A549 (cell line): ENCODE results near the gene ELMO3. TPM values are rescaled to one million over a fixed set of nuclear protein-coding genes. Genes with fewer than 3 reads are reported as not detected.

ENCODE experiments used
- ATAC-seq, 2 experiments: fragments of 200-7000 bp in 1 of 2; fragments of >200 bp in 1 of 2; cut with Nextera tagmentation in 1 of 2; cut with Tn5 transposase in 1 of 2; 3 replicates each; pipeline versions ENCODE4 v1.8.0 to v1.9.1; 2018 to 2020; ENCODE audit warnings: mild to moderate bottlenecking in 1 of 2, moderate library complexity in 1 of 2
- CTCF ChIA-PET: fragments of 300-600 bp; sonication (Branson Sonifier 250); formaldehyde crosslinking; extraction: SDS; loops from one replicate; lab custom pipeline; 2021; ENCODE audit warnings: antibody characterized with exemption, inconsistent platforms; lab: Yijun Ruan, JAX
- POLR2A ChIA-PET: fragments of 350-600 bp; formaldehyde crosslinking; extraction: SDS; loops from one replicate; lab custom pipeline; 2021; ENCODE audit warnings: antibody characterized with exemption, inconsistent platforms; lab: Yijun Ruan, JAX
- DNase-seq, 2 experiments: peaks; one replicate each; pipeline versions ENCODE4 v3.0.0 to v3.0.0-alpha.2; 2011 to 2016; ENCODE audit warnings: low read depth in 1 of 2, low spot score in 1 of 2
- FAIRE-seq: peaks from 2 replicates; lab custom pipeline; 2011; peaks lifted over from hg19 to GRCh38; lab: Jason Lieb, UNC
- H3K27ac ChIP-seq, 2 experiments: fragments of >200 bp; sonication (Bioruptor Twin); formaldehyde crosslinking; 3 replicates each; pipeline ENCODE4 v1.5.1; 2016 to 2017
- H3K4me1 ChIP-seq: fragments of >200 bp; sonication (Bioruptor Twin); formaldehyde crosslinking; 3 replicates; pipeline ENCODE4 v1.6.1; 2016
- H3K4me2 ChIP-seq: fragments of >200 bp; sonication (Bioruptor Twin); formaldehyde crosslinking; 3 replicates; pipeline ENCODE4 v1.6.1; 2016
- H3K4me3 ChIP-seq: fragments of >200 bp; sonication (Bioruptor Twin); formaldehyde crosslinking; 3 replicates; pipeline ENCODE4 v1.5.1; 2016
- H3K9me3 ChIP-seq: fragments of >200 bp; sonication (Bioruptor Twin); formaldehyde crosslinking; 3 replicates; pipeline ENCODE4 v1.6.1; 2016
- BHLHE40 ChIP-seq: IDR thresholded peaks from 2 replicates; pipeline ENCODE4 v1.6.1; 2012; ENCODE audit warnings: low read depth, low read length, inconsistent platforms
- EHMT2 ChIP-seq: fragments of 200-600 bp; sonication (generic); IDR thresholded peaks from 2 replicates; pipeline ENCODE4 v1.6.1; 2016; ENCODE audit warnings: antibody characterized with exemption, low read depth, mild to moderate bottlenecking, moderate library complexity
- EP300 ChIP-seq, 2 experiments: fragments of >200 bp; sonication (Bioruptor Twin); formaldehyde crosslinking; IDR thresholded peaks; 2 replicates in 1 of 2; 3 replicates in 1 of 2; pipeline ENCODE4 v1.6.1; 2016 to 2017
- HDAC2 ChIP-seq: fragments of 200-600 bp; sonication (generic); IDR thresholded peaks from 2 replicates; pipeline ENCODE4 v1.6.1; 2016
- HEYL ChIP-seq: fragments of 250-450 bp; sonication (Bioruptor Pico); IDR thresholded peaks from 2 replicates; pipeline ENCODE4 v1.8.0; 2021; ENCODE audit warnings: mild to moderate bottlenecking, moderate library complexity
- HMGXB4 ChIP-seq: fragments of 250-450 bp; sonication (Bioruptor Pico); IDR thresholded peaks from 2 replicates; pipeline ENCODE4 v1.5.0; 2021; ENCODE audit warnings: mild to moderate bottlenecking, moderate library complexity, borderline replicate concordance
- HOXB5 ChIP-seq: fragments of 250-450 bp; sonication (Bioruptor Pico); IDR thresholded peaks from 2 replicates; pipeline ENCODE4 v1.5.0; 2020; ENCODE audit warnings: mild to moderate bottlenecking, moderate library complexity
- MAZ ChIP-seq: fragments of 150-350 bp; IDR thresholded peaks from 2 replicates; pipeline ENCODE4 v1.6.1; 2014; ENCODE audit warnings: antibody characterized with exemption, low read depth, low read length, borderline replicate concordance
- NFE2L2 ChIP-seq: fragments of 150-350 bp; conservative IDR thresholded peaks from 2 replicates; pipeline ENCODE4 v1.6.1; 2014; ENCODE audit warnings: low read length
- NR3C1 ChIP-seq: fragments of >200 bp; sonication (Bioruptor Twin); formaldehyde crosslinking; IDR thresholded peaks from 3 replicates; pipeline ENCODE4 v1.6.1; 2017
- PBX3 ChIP-seq: IDR thresholded peaks from 2 replicates; pipeline ENCODE4 v1.6.1; 2012
- PHF8 ChIP-seq: fragments of 200-600 bp; sonication (generic); IDR thresholded peaks from 2 replicates; pipeline ENCODE4 v1.6.1; 2016; ENCODE audit warnings: low read depth, mild to moderate bottlenecking, antibody characterized with exemption, moderate library complexity, borderline replicate concordance
- POLR2A ChIP-seq: IDR thresholded peaks from 2 replicates; pipeline ENCODE4 v1.6.1; 2012; ENCODE audit warnings: mild to moderate bottlenecking, low read length
- POLR2AphosphoS2 ChIP-seq: conservative IDR thresholded peaks from 2 replicates; pipeline ENCODE4 v1.6.1; 2012; ENCODE audit warnings: low read length, improper control_type of control experiment, inconsistent platforms
- RCOR1 ChIP-seq: fragments of 150-350 bp; IDR thresholded peaks from 2 replicates; pipeline ENCODE4 v1.6.1; 2014; ENCODE audit warnings: antibody characterized with exemption, low read length, low read depth
- RNF2 ChIP-seq: fragments of 200-600 bp; sonication (generic); IDR thresholded peaks from 2 replicates; pipeline ENCODE4 v1.6.1; 2016; ENCODE audit warnings: low read depth, mild to moderate bottlenecking, antibody characterized with exemption, moderate library complexity, borderline replicate concordance
- ZNF302 ChIP-seq: fragments of 250-450 bp; sonication (Bioruptor Pico); IDR thresholded peaks from 2 replicates; pipeline ENCODE4 v1.9.0; 2021; ENCODE audit warnings: inconsistent platforms, mild to moderate bottlenecking, moderate library complexity
- ZSCAN20 ChIP-seq: fragments of 250-450 bp; sonication (Bioruptor Pico); IDR thresholded peaks from 2 replicates; pipeline ENCODE4 v1.8.0; 2022; ENCODE audit warnings: mild to moderate bottlenecking, moderate library complexity
- WGBS: methylation state at CpG from one replicate; pipeline ENCODE4 v1.1.6; 2017; ENCODE audit errors: missing lambda C conversion rate; 5-methylcytosine and 5-hydroxymethylcytosine counted together
- polyA plus RNA-seq, 4 experiments: library from polyadenylated mRNA; depleted of rRNA in 3 of 4; stranded (reverse); fragments of >200 nt; fragmentation: RNase III in 1 of 4; extraction: RNeasy Plus Mini Kit Qiagen cat#74134 plus additional on column Dnase treatment in 1 of 4; gene quantifications; 2 replicates in 3 of 4; 3 replicates in 1 of 4; pipeline ENCODE4 v1.2.3, GENCODE V29; 2011 to 2017
- TF ChIP-seq, protein P1 (sequence below): IDR thresholded peaks from 2 replicates; pipeline ENCODE4 v1.6.1; 2012; ENCODE audit warnings: low read depth, borderline replicate concordance
- TF ChIP-seq, protein P2 (sequence below): fragments of >200 bp; sonication (Bioruptor Twin); formaldehyde crosslinking; IDR thresholded peaks from 3 replicates; pipeline ENCODE4 v1.6.1; 2016
- TF ChIP-seq, protein P3 (sequence below): fragments of >200 bp; sonication (Bioruptor Twin); formaldehyde crosslinking; IDR thresholded peaks from 2 replicates; pipeline ENCODE4 v1.6.1; 2016
- TF ChIP-seq, protein P4 (sequence below): fragments of 150-350 bp; IDR thresholded peaks from 2 replicates; pipeline ENCODE4 v1.6.1; 2014; ENCODE audit warnings: low read depth, mild to moderate bottlenecking, low read length

The ELMO3 gene
- polyA plus RNA-seq, 2 of the 4 experiments (the other 2 are of a cell fraction), result 0.62 to 1.4 TPM

GRCh38 chr16:67163999-67164558 lies 34.9 kb upstream of the ELMO3 start:
- Histone ChIP-seq H3K27ac (no peak overlapping the region), H3K4me2 (no peak overlapping the region), H3K9me3 (no peaks in the 10 kb centered on the region), H3K4me3 (no peak overlapping the region), H3K4me1 (peaks cover 6% of the 10 kb centered on the region)
- DNase-seq, result no peak
- WGBS, result 89% methylated on average over 30 of the region's 34 CpGs
- no peak for ATAC-seq
- FAIRE-seq, result no peak
- POLR2A ChIA-PET, result no interaction called here
- TF ChIP-seq NR3C1, result no peak
- TF ChIP-seq HDAC2, result no peak
- TF ChIP-seq, protein P1, sequence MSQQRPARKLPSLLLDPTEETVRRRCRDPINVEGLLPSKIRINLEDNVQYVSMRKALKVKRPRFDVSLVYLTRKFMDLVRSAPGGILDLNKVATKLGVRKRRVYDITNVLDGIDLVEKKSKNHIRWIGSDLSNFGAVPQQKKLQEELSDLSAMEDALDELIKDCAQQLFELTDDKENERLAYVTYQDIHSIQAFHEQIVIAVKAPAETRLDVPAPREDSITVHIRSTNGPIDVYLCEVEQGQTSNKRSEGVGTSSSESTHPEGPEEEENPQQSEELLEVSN, result no peak
- TF ChIP-seq, protein P2, sequence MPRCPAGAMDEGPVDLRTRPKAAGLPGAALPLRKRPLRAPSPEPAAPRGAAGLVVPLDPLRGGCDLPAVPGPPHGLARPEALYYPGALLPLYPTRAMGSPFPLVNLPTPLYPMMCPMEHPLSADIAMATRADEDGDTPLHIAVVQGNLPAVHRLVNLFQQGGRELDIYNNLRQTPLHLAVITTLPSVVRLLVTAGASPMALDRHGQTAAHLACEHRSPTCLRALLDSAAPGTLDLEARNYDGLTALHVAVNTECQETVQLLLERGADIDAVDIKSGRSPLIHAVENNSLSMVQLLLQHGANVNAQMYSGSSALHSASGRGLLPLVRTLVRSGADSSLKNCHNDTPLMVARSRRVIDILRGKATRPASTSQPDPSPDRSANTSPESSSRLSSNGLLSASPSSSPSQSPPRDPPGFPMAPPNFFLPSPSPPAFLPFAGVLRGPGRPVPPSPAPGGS, result no peak
- no peak for TF ChIP-seq PBX3
- TF ChIP-seq RCOR1, result no peak
- TF ChIP-seq HOXB5 (CRISPR knock-in tag), result no peak
- TF ChIP-seq HMGXB4, result no peak
- no peak for TF ChIP-seq ZSCAN20
- TF ChIP-seq MAZ, result no peak
- no peak for TF ChIP-seq EP300 (IDR thresholded peaks at IDR 0.05)
- no peak for TF ChIP-seq NFE2L2
- TF ChIP-seq POLR2A, result no peak
- no peak for TF ChIP-seq EHMT2
- TF ChIP-seq, protein P3, sequence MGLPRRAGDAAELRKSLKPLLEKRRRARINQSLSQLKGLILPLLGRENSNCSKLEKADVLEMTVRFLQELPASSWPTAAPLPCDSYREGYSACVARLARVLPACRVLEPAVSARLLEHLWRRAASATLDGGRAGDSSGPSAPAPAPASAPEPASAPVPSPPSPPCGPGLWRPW, result no peak
- TF ChIP-seq BHLHE40, result no peak
- CTCF ChIA-PET, result interaction anchor here (2.3 to 20.5 kb wide), 4 partner anchors 4 to 187 kb away, joined by 7 to 314 read pairs (median 174); partner anchors contain the start of genes B3GNT9, FBXL8, HSF4 and NOL3

GRCh38 chr16:67164599-67165061 lies 34.3 kb upstream of the ELMO3 start, which contains the start of gene HSF4:
HSF4 (plus strand) TSS chr16:67164745; CDS start chr16:67164812, 67 bp downstream.
- ChIA-PET POLR2A (no interaction called here), CTCF (interaction anchor here (20.5 kb wide), 1 partner anchor 9 kb away, joined by 314 read pairs; the partner anchor contains the start of genes B3GNT9, FBXL8 and TRADD)
- FAIRE-seq, result no peak
- no peak for DNase-seq
- Histone ChIP-seq H3K4me3 (no peak within 1 kb of the TSS), H3K4me1 (peaks cover 12% of the 10 kb centered on the region), H3K27ac (no peak within 1 kb of the TSS), H3K4me2 (no peak within 1 kb of the TSS), H3K9me3 (no peaks in the 10 kb centered on the region)
- 88% methylated on average over 25 of the region's 41 CpGs for WGBS
- TF ChIP-seq HOXB5 (CRISPR knock-in tag) (no peak), HDAC2 (no peak), EHMT2 (no peak), RCOR1 (no peak), POLR2AphosphoS2 (no peak), HEYL (CRISPR knock-in tag) (no peak), ZNF302 (CRISPR knock-in tag) (no peak), PHF8 (no peak), RNF2 (no peak)
- TF ChIP-seq, protein P4, sequence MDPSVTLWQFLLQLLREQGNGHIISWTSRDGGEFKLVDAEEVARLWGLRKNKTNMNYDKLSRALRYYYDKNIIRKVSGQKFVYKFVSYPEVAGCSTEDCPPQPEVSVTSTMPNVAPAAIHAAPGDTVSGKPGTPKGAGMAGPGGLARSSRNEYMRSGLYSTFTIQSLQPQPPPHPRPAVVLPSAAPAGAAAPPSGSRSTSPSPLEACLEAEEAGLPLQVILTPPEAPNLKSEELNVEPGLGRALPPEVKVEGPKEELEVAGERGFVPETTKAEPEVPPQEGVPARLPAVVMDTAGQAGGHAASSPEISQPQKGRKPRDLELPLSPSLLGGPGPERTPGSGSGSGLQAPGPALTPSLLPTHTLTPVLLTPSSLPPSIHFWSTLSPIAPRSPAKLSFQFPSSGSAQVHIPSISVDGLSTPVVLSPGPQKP, result no peak
- TF ChIP-seq, protein P1, result no peak
- no peak for ATAC-seq
